ENCODE measurements around the gene SLCO2A1.

DNA sequence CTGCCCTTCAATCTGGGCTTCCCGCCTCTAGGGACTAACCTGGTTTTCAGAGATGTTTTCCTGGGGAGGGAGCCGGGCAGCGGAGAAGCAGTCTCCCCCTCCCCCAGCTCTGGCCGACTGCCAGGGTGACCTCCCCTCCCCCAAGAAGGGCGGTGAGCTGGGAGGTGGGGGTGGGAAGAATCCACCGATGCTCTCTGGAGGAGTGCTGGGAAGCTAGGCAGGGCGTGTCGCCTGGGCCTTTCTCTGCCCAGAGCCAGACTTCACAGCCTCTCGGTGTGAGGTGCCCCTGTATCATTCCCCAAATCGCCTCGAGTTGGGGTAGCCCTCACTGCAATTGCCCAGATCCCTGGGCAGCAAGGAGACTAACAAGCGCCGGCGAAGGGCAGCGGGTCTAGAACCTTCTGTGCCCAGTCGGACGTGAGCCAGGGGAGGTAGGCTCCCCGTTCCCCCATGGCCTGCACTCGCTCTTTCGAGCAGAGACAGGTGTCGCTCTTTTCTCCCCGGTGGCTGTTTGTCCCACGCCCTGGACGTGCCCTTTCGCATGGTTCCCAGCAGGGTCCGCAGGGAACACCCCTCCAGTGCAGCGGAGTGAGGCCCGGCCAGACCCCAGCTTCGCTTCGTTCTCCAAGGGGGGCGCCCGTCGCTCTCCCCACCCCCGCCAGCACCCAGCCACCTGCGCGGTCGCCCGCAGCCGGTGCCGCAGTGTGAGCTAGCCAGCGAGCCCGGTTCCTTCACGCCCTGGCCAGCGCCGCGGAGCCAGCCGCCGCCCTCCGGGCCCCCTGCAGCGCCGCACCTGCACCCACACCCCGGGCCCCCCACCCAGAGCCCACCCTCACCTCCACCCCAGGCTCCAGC lies 135.1 kb downstream of the SLCO2A1 start:
- TF ChIP-seq, protein P1, sequence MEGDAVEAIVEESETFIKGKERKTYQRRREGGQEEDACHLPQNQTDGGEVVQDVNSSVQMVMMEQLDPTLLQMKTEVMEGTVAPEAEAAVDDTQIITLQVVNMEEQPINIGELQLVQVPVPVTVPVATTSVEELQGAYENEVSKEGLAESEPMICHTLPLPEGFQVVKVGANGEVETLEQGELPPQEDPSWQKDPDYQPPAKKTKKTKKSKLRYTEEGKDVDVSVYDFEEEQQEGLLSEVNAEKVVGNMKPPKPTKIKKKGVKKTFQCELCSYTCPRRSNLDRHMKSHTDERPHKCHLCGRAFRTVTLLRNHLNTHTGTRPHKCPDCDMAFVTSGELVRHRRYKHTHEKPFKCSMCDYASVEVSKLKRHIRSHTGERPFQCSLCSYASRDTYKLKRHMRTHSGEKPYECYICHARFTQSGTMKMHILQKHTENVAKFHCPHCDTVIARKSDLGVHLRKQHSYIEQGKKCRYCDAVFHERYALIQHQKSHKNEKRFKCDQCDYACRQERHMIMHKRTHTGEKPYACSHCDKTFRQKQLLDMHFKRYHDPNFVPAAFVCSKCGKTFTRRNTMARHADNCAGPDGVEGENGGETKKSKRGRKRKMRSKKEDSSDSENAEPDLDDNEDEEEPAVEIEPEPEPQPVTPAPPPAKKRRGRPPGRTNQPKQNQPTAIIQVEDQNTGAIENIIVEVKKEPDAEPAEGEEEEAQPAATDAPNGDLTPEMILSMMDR (IDR thresholded peaks at IDR 0.05): no peak
- TF ChIP-seq ZFX (IDR thresholded peaks at IDR 0.05; ENCODE audit: borderline replicate concordance): no peak

Data from 22Rv1 (cell line).